Measurements from ENCODE around the gene PEAK1.

Gene PEAK1

DNA sequence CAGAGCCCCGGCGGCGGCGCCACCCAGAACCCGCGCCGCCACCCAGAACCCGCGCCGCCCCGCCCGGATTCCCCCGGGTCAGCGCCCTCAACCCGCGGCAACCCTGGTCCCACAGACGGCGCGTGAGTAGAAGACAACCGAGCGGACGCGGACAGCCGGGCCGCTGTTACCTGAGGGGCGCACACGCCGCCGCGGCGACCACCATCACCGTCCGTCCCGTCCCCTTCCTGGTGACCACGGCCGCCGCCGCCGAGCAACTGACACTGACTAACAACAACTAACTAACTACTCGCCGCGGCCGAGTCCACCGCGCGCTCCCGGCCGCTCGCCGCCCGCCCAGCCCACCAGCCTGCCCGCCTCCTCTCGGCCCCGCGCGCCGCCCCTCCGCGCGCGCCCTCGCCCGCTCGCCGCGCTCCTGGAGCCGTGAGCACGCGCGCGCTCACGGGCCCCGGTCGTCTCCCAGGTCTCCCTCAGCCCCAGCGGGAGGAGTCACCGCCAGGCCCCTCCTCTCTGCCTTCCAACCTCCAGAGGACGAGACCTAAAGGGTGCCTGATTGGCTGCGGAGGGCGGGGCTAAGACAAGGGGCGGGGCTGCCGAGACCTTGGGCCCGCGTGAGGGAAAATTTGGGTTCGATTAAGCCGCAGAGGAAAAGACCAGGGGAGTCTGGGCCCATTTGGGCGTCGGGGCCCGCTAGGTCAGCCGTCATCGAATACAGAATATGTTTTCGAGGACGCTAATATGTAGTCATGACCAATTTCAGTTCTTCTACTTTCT, at the start of gene PEAK1:
Gene PEAK1 (minus strand): TSS at position 269 of the 774 bp plus-strand sequence. CDS start 238,178 bp downstream, outside the sequence.
- H3K4me1 ChIP-seq (ENCODE audit: control insufficient read depth, insufficient read depth, low read length): peaks cover 7% of the 10 kb centered on the region
- peak within 1 kb of the TSS; percentile 92 for H3K27ac ChIP-seq (ENCODE audit: low read length)
- no peaks in the 10 kb centered on the region for H3K9me3 ChIP-seq (ENCODE audit: control insufficient read depth in 2 of 2, low read length in 2 of 2)
- H3K36me3 ChIP-seq (ENCODE audit: control insufficient read depth in 2 of 2, insufficient read depth in 2 of 2, low read length in 2 of 2): no peaks in the 10 kb centered on the region
- peak within 1 kb of the TSS; percentile 89 to 98 for H3K4me3 ChIP-seq (ENCODE audit: low read length in 2 of 2)
- H3K9ac ChIP-seq (ENCODE audit: low read length in 2 of 2): peak within 1 kb of the TSS; percentile 97 to 98
- H3K27me3 ChIP-seq (ENCODE audit: control insufficient read depth in 1 of 2, insufficient read depth in 2 of 2, low read length in 2 of 2): no peaks in the 10 kb centered on the region

DNA sequence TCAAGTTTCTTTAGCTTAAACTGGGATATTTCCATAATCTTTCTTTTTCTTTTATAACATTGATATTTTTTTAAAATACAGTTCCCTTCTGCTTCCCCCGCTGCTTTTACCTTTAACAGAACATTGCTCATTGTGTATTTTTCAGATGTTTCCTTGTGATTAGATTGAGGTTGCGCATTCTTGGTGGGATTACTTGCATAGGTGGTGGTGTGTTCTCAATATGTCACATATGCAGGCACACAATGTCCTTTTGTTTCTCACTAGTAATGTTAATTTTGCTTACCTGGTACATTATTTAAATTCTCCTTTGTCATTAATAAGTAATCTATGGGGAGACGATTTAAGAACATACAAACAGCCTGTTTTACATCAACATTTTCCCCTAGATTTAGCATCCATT, 49.0 kb upstream of the PEAK1 start:
- H3K4me3 ChIP-seq (ENCODE audit: low read length in 2 of 2): no peak overlapping the region
- no peaks in the 10 kb centered on the region for H3K9me3 ChIP-seq (ENCODE audit: control insufficient read depth in 2 of 2, low read length in 2 of 2)
- H3K4me1 ChIP-seq (ENCODE audit: control insufficient read depth, insufficient read depth, low read length): no peaks in the 10 kb centered on the region
- H3K27ac ChIP-seq (ENCODE audit: low read length): no peak overlapping the region
- H3K9ac ChIP-seq (ENCODE audit: low read length in 2 of 2): no peak overlapping the region
- no peaks in the 10 kb centered on the region for H3K27me3 ChIP-seq (ENCODE audit: control insufficient read depth in 1 of 2, insufficient read depth in 2 of 2, low read length in 2 of 2)
- H3K36me3 ChIP-seq (ENCODE audit: control insufficient read depth in 2 of 2, insufficient read depth in 2 of 2, low read length in 2 of 2): peaks cover 22 to 29% of the 10 kb centered on the region in 2 donors

GRCh38 chr15:77466521-77466920, 46.6 kb upstream of the PEAK1 start:
- no peaks in the 10 kb centered on the region for H3K27me3 ChIP-seq (ENCODE audit: control insufficient read depth in 1 of 2, insufficient read depth in 2 of 2, low read length in 2 of 2)
- no peak overlapping the region for H3K27ac ChIP-seq (ENCODE audit: low read length)
- H3K9ac ChIP-seq (ENCODE audit: low read length in 2 of 2): no peak overlapping the region
- H3K4me1 ChIP-seq (ENCODE audit: control insufficient read depth, insufficient read depth, low read length): no peaks in the 10 kb centered on the region
- H3K36me3 ChIP-seq (ENCODE audit: control insufficient read depth in 2 of 2, insufficient read depth in 2 of 2, low read length in 2 of 2): peaks cover 15 to 28% of the 10 kb centered on the region in 2 donors
- H3K4me3 ChIP-seq (ENCODE audit: low read length in 2 of 2): no peak overlapping the region
- no peaks in the 10 kb centered on the region for H3K9me3 ChIP-seq (ENCODE audit: control insufficient read depth in 2 of 2, low read length in 2 of 2)

- H3K27ac ChIP-seq (ENCODE audit: low read length): no peak overlapping the region
- H3K4me3 ChIP-seq (ENCODE audit: low read length in 2 of 2): no peak overlapping the region
- H3K9ac ChIP-seq (ENCODE audit: low read length in 2 of 2): no peak overlapping the region
- H3K4me1 ChIP-seq (ENCODE audit: control insufficient read depth, insufficient read depth, low read length): no peaks in the 10 kb centered on the region
- no peaks in the 10 kb centered on the region for H3K9me3 ChIP-seq (ENCODE audit: control insufficient read depth in 2 of 2, low read length in 2 of 2)
- no peaks in the 10 kb centered on the region for H3K27me3 ChIP-seq (ENCODE audit: control insufficient read depth in 1 of 2, insufficient read depth in 2 of 2, low read length in 2 of 2)
- peaks cover 7 to 27% of the 10 kb centered on the region in 2 donors for H3K36me3 ChIP-seq (ENCODE audit: control insufficient read depth in 2 of 2, insufficient read depth in 2 of 2, low read length in 2 of 2)
Observed at GRCh38 chr15:77464129-77464865, 44.4 kb upstream of the PEAK1 start.

- H3K9ac ChIP-seq (ENCODE audit: low read length in 2 of 2): no peak overlapping the region
- H3K27ac ChIP-seq (ENCODE audit: low read length): no peak overlapping the region
- H3K27me3 ChIP-seq (ENCODE audit: control insufficient read depth in 1 of 2, insufficient read depth in 2 of 2, low read length in 2 of 2): no peaks in the 10 kb centered on the region
- peaks cover 5 to 11% of the 10 kb centered on the region in 2 donors for H3K36me3 ChIP-seq (ENCODE audit: control insufficient read depth in 2 of 2, insufficient read depth in 2 of 2, low read length in 2 of 2)
- peaks cover 6% of the 10 kb centered on the region for H3K4me1 ChIP-seq (ENCODE audit: control insufficient read depth, insufficient read depth, low read length)
- no peak overlapping the region for H3K4me3 ChIP-seq (ENCODE audit: low read length in 2 of 2)
- no peaks in the 10 kb centered on the region for H3K9me3 ChIP-seq (ENCODE audit: control insufficient read depth in 2 of 2, low read length in 2 of 2)
Observed at GRCh38 chr15:77461486-77461885, 41.6 kb upstream of the PEAK1 start.

GRCh38 chr15:77459031-77459430, 39.1 kb upstream of the PEAK1 start:
- peaks cover 5 to 7% of the 10 kb centered on the region in 2 donors for H3K36me3 ChIP-seq (ENCODE audit: control insufficient read depth in 2 of 2, insufficient read depth in 2 of 2, low read length in 2 of 2)
- no peak overlapping the region for H3K9ac ChIP-seq (ENCODE audit: low read length in 2 of 2)
- H3K9me3 ChIP-seq (ENCODE audit: control insufficient read depth in 2 of 2, low read length in 2 of 2): no peaks in the 10 kb centered on the region
- no peak overlapping the region for H3K27ac ChIP-seq (ENCODE audit: low read length)
- no peak overlapping the region for H3K4me3 ChIP-seq (ENCODE audit: low read length in 2 of 2)
- H3K27me3 ChIP-seq (ENCODE audit: control insufficient read depth in 1 of 2, insufficient read depth in 2 of 2, low read length in 2 of 2): no peaks in the 10 kb centered on the region
- peaks cover 11% of the 10 kb centered on the region for H3K4me1 ChIP-seq (ENCODE audit: control insufficient read depth, insufficient read depth, low read length)

DNA sequence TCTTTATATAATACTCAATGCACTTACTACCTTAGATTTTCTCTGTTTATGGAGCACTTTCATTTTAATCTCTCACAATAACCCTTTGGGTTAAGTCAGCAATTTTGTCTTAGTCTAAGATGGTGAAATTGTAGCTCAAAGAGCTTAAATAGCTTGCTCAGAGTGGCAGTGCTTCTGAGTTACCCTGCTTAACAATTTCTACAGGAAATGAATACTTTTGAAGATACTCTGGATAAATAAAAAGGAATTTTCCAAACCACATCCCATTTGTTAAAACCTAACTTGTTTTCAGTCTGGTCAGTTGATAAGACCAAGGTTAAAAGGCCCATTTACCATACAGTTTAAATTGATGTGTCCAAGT, 38.0 kb upstream of the PEAK1 start:
- H3K27me3 ChIP-seq (ENCODE audit: control insufficient read depth in 1 of 2, insufficient read depth in 2 of 2, low read length in 2 of 2): no peaks in the 10 kb centered on the region
- peaks cover 4 to 5% of the 10 kb centered on the region in 2 donors for H3K36me3 ChIP-seq (ENCODE audit: control insufficient read depth in 2 of 2, insufficient read depth in 2 of 2, low read length in 2 of 2)
- H3K9ac ChIP-seq (ENCODE audit: low read length in 2 of 2): no peak overlapping the region
- no peaks in the 10 kb centered on the region for H3K9me3 ChIP-seq (ENCODE audit: control insufficient read depth in 2 of 2, low read length in 2 of 2)
- peaks cover 11% of the 10 kb centered on the region for H3K4me1 ChIP-seq (ENCODE audit: control insufficient read depth, insufficient read depth, low read length)
- no peak overlapping the region for H3K27ac ChIP-seq (ENCODE audit: low read length)
- no peak overlapping the region for H3K4me3 ChIP-seq (ENCODE audit: low read length in 2 of 2)

DNA sequence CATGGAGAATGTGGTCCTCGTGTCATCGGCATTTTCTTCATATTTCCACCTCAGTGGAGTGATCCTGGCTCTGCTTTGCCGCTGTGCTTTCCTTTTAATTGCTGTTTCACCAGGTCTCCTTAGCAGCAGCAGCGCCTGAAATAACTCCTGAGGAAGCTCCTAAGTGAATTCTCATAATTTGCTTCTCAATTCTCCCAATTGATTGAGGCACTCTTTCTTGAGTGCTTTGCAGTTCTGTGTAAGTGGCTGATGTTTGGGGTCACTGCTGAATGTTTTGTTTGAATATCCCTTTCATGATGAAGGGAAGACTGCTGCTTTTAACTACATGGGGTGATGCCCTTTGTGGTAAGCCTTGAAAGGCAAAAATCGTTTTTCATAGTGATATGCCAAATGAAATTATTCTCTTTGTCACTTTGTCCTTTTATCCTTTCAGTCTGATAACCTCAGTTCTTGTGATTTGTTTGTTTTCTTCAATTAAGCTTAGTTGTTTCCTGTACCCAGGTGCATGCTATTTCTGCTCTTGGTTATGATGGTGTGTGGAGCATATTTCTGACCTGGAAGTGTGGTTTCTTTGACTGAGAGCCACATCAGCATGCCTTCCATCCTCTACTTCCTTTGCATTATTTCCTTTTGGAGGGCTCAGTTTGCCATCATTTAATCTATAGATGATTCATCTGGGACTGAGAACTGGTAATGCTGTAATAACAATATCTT, 37.4 kb upstream of the PEAK1 start:
- no peak overlapping the region for H3K4me3 ChIP-seq (ENCODE audit: low read length in 2 of 2)
- H3K27me3 ChIP-seq (ENCODE audit: control insufficient read depth in 1 of 2, insufficient read depth in 2 of 2, low read length in 2 of 2): no peaks in the 10 kb centered on the region
- H3K9ac ChIP-seq (ENCODE audit: low read length in 2 of 2): no peak overlapping the region
- H3K36me3 ChIP-seq (ENCODE audit: control insufficient read depth in 2 of 2, insufficient read depth in 2 of 2, low read length in 2 of 2): peaks cover 4 to 5% of the 10 kb centered on the region in 2 donors
- no peak overlapping the region for H3K27ac ChIP-seq (ENCODE audit: low read length)
- no peaks in the 10 kb centered on the region for H3K9me3 ChIP-seq (ENCODE audit: control insufficient read depth in 2 of 2, low read length in 2 of 2)
- peaks cover 11% of the 10 kb centered on the region for H3K4me1 ChIP-seq (ENCODE audit: control insufficient read depth, insufficient read depth, low read length)

DNA sequence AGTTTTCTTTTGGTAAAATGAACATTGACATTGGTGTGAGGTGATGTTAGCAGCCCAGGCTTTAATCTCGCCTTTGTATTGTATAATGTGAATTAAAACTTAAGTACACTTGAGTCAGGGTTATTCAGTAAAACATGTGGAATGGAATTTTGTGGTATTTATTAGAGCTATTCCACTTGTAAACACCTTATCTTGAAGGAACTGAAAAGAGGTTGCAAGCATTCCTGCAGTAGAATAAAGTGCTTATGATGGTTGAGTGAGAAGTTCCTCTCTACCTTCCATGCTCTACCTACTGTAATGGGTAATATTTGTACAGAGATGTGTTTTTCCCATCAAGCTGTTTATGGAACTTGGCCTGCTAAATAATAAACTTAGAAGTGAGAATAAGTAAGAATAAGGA, 36.8 kb upstream of the PEAK1 start:
- H3K4me1 ChIP-seq (ENCODE audit: control insufficient read depth, insufficient read depth, low read length): peaks cover 11% of the 10 kb centered on the region
- peaks cover 4 to 5% of the 10 kb centered on the region in 2 donors for H3K36me3 ChIP-seq (ENCODE audit: control insufficient read depth in 2 of 2, insufficient read depth in 2 of 2, low read length in 2 of 2)
- no peaks in the 10 kb centered on the region for H3K27me3 ChIP-seq (ENCODE audit: control insufficient read depth in 1 of 2, insufficient read depth in 2 of 2, low read length in 2 of 2)
- H3K9ac ChIP-seq (ENCODE audit: low read length in 2 of 2): no peak overlapping the region
- H3K9me3 ChIP-seq (ENCODE audit: control insufficient read depth in 2 of 2, low read length in 2 of 2): no peaks in the 10 kb centered on the region
- no peak overlapping the region for H3K27ac ChIP-seq (ENCODE audit: low read length)
- H3K4me3 ChIP-seq (ENCODE audit: low read length in 2 of 2): no peak overlapping the region

- H3K4me1 ChIP-seq (ENCODE audit: control insufficient read depth, insufficient read depth, low read length): peaks cover 11% of the 10 kb centered on the region
- no peak overlapping the region for H3K4me3 ChIP-seq (ENCODE audit: low read length in 2 of 2)
- H3K27ac ChIP-seq (ENCODE audit: low read length): peak overlapping the region; percentile 47
- H3K27me3 ChIP-seq (ENCODE audit: control insufficient read depth in 1 of 2, insufficient read depth in 2 of 2, low read length in 2 of 2): no peaks in the 10 kb centered on the region
- H3K9me3 ChIP-seq (ENCODE audit: control insufficient read depth in 2 of 2, low read length in 2 of 2): no peaks in the 10 kb centered on the region
- H3K36me3 ChIP-seq (ENCODE audit: control insufficient read depth in 2 of 2, insufficient read depth in 2 of 2, low read length in 2 of 2): peaks cover 4 to 5% of the 10 kb centered on the region in 2 donors
- no peak overlapping the region for H3K9ac ChIP-seq (ENCODE audit: low read length in 2 of 2)
Observed at GRCh38 chr15:77455696-77456321, 35.9 kb upstream of the PEAK1 start.
